Measurements from ENCODE around the gene CFAP77.

GRCh38 chr9:132543251-132543650, 133.2 kb downstream of the CFAP77 start:
- TF ChIP-seq CTCF (IDR thresholded peaks at IDR 0.05) (no peak), ZFX (IDR thresholded peaks at IDR 0.05; ENCODE audit: borderline replicate concordance) (no peak)

Data from 22Rv1 (cell line).